HEK293 (cell line): Measurements from ENCODE around the gene ECM2.

Source experiments
- CTCF ChIA-PET: fragments of 350-600 bp; formaldehyde crosslinking; extraction: SDS; loops from one replicate; lab custom pipeline; 2021; ENCODE audit warnings: antibody characterized with exemption; lab: Yijun Ruan, JAX
- POLR2A ChIA-PET: fragments of 300-600 bp; formaldehyde crosslinking; extraction: SDS; loops from one replicate; lab custom pipeline; 2020; ENCODE audit warnings: antibody characterized with exemption, inconsistent platforms; lab: Yijun Ruan, JAX
- H3K27ac ChIP-seq: fragments of 200-500 bp; sonication (Bioruptor generic); 2 replicates; pipeline ENCODE4 v1.5.1; 2014; ENCODE audit warnings: low read depth, low read length, control low read depth, inconsistent platforms; ENCODE audit errors: extremely low read depth
- H3K36me3 ChIP-seq, 2 experiments: fragments of 200-500 bp in 1 of 2; sonication (Bioruptor generic) in 1 of 2; 1 replicate in 1 of 2; 2 replicates in 1 of 2; pipeline ENCODE4 v1.5.1; 2014 to 2017; ENCODE audit warnings: inconsistent platforms in 2 of 2, low read length in 2 of 2; ENCODE audit not compliant: control insufficient read depth in 2 of 2, insufficient read depth in 1 of 2
- H3K4me1 ChIP-seq: fragments of 200-500 bp; sonication (Bioruptor generic); 2 replicates; pipeline ENCODE4 v1.5.1; 2014; ENCODE audit warnings: mild to moderate bottlenecking, low read length, inconsistent platforms; ENCODE audit not compliant: control insufficient read depth, insufficient read depth
- H3K4me3 ChIP-seq: 2 replicates; pipeline ENCODE4 v1.5.1; 2011; ENCODE audit warnings: low read depth, mild to moderate bottlenecking, control low read depth, low read length, moderate library complexity
- H3K9me3 ChIP-seq: fragments of 200-500 bp; sonication (Bioruptor generic); 2 replicates; pipeline ENCODE4 v1.5.1; 2014; ENCODE audit warnings: low read depth, low read length, inconsistent platforms; ENCODE audit not compliant: control insufficient read depth, insufficient read depth
- ATF2 ChIP-seq: fragments of 450-650 bp; formaldehyde crosslinking; IDR thresholded peaks from 2 replicates; pipeline ENCODE4 v1.5.1; 2016; ENCODE audit warnings: missing biosample characterization, missing genetic modification characterization, low read depth
- GFI1B ChIP-seq: fragments of 450-650 bp; formaldehyde crosslinking; IDR thresholded peaks from 2 replicates; pipeline ENCODE4 v1.5.1; 2016; ENCODE audit warnings: missing biosample characterization, missing genetic modification characterization
- GLIS1 ChIP-seq: fragments of 450-650 bp; formaldehyde crosslinking; IDR thresholded peaks from 2 replicates; pipeline ENCODE4 v1.5.1; 2016; ENCODE audit warnings: missing biosample characterization, missing genetic modification characterization
- KLF9 ChIP-seq: fragments of 450-650 bp; formaldehyde crosslinking; IDR thresholded peaks from 2 replicates; pipeline ENCODE4 v1.5.1; 2016; ENCODE audit warnings: missing biosample characterization, missing genetic modification characterization, low read depth
- REST ChIP-seq: fragments of 450-650 bp; formaldehyde crosslinking; IDR thresholded peaks from 2 replicates; pipeline ENCODE4 v1.5.1; 2016; ENCODE audit warnings: missing biosample characterization, missing genetic modification characterization
- SALL2 ChIP-seq: fragments of 450-650 bp; formaldehyde crosslinking; IDR thresholded peaks from 2 replicates; pipeline ENCODE4 v1.5.0; 2017; ENCODE audit warnings: missing biosample characterization, mild to moderate bottlenecking, missing genetic modification characterization, borderline replicate concordance
- SP2 ChIP-seq: fragments of 450-650 bp; formaldehyde crosslinking; IDR thresholded peaks from 2 replicates; pipeline ENCODE4 v1.5.1; 2016; ENCODE audit warnings: missing biosample characterization, missing genetic modification characterization
- TCF7L2 ChIP-seq: IDR thresholded peaks from 2 replicates; pipeline ENCODE4 v1.6.1; 2011; ENCODE audit warnings: low read depth, mild to moderate bottlenecking, inconsistent platforms, low read length, moderate library complexity, borderline replicate concordance
- ZFP69B ChIP-seq: fragments of 450-650 bp; formaldehyde crosslinking; IDR thresholded peaks from 2 replicates; pipeline ENCODE4 v1.5.1; 2016; ENCODE audit warnings: missing biosample characterization, missing genetic modification characterization
- ZNF335 ChIP-seq: fragments of 450-650 bp; formaldehyde crosslinking; conservative IDR thresholded peaks from 2 replicates; pipeline ENCODE4 v1.5.1; 2016; ENCODE audit warnings: missing biosample characterization, missing genetic modification characterization
- ZNF398 ChIP-seq: fragments of 450-650 bp; formaldehyde crosslinking; IDR thresholded peaks from 2 replicates; pipeline ENCODE4 v1.5.1; 2017; ENCODE audit warnings: missing biosample characterization, missing genetic modification characterization
- ZNF473 ChIP-seq: fragments of 450-650 bp; formaldehyde crosslinking; IDR thresholded peaks from 2 replicates; pipeline ENCODE4 v1.5.1; 2017; ENCODE audit warnings: missing biosample characterization, missing genetic modification characterization
- ZNF549 ChIP-seq: fragments of 450-650 bp; IDR thresholded peaks from 2 replicates; pipeline ENCODE4 v1.5.1; 2018; ENCODE audit warnings: missing biosample characterization, missing genetic modification characterization, mild to moderate bottlenecking, inconsistent platforms, moderate library complexity
- ZNF626 ChIP-seq: fragments of 450-650 bp; sonication (Bioruptor Pico); formaldehyde crosslinking; IDR thresholded peaks from 2 replicates; pipeline ENCODE4 v1.5.1; 2018; ENCODE audit warnings: missing biosample characterization, missing genetic modification characterization, inconsistent platforms
- ZNF692 ChIP-seq: fragments of 450-650 bp; formaldehyde crosslinking; IDR thresholded peaks from 2 replicates; pipeline ENCODE4 v1.5.1; 2016; ENCODE audit warnings: missing biosample characterization, missing genetic modification characterization
- ZNF707 ChIP-seq: fragments of 450-650 bp; formaldehyde crosslinking; IDR thresholded peaks from 2 replicates; pipeline ENCODE4 v1.5.1; 2016; ENCODE audit warnings: missing biosample characterization, missing genetic modification characterization
- ZNF777 ChIP-seq: fragments of 450-650 bp; formaldehyde crosslinking; IDR thresholded peaks from 2 replicates; pipeline ENCODE4 v1.5.1; 2017; ENCODE audit warnings: missing biosample characterization, missing genetic modification characterization, borderline replicate concordance
- ZSCAN30 ChIP-seq: fragments of 450-650 bp; IDR thresholded peaks from 2 replicates; pipeline ENCODE4 v1.5.1; 2018; ENCODE audit warnings: missing biosample characterization, mild to moderate bottlenecking, missing genetic modification characterization, moderate library complexity

Gene ECM2

GRCh38 chr9:92528522-92528849 is 7.3 kb downstream of the ECM2 start:
- no peak overlapping the region for H3K27ac ChIP-seq
- no peak overlapping the region for H3K4me3 ChIP-seq
- no peaks in the 10 kb centered on the region for H3K4me1 ChIP-seq
- no peaks in the 10 kb centered on the region for H3K9me3 ChIP-seq
- POLR2A ChIA-PET: no interaction called here
- TF ChIP-seq ZNF549 (tag by site-specific recombination): no peak
- no peak for TF ChIP-seq TCF7L2
- TF ChIP-seq ZNF707 (tag by site-specific recombination): no peak
- TF ChIP-seq GFI1B (tag by site-specific recombination): no peak
- no peak for TF ChIP-seq ZNF398
- no peak for TF ChIP-seq GLIS1 (tag by site-specific recombination)
- no peak for TF ChIP-seq SALL2 (tag by site-specific recombination)
- no peak for TF ChIP-seq ZFP69B (tag by site-specific recombination)
- TF ChIP-seq SP2 (tag by site-specific recombination): no peak
- no peak for TF ChIP-seq ZNF626
- TF ChIP-seq ZSCAN30 (tag by site-specific recombination): no peak
- no peak for TF ChIP-seq REST
- TF ChIP-seq ZNF777 (tag by site-specific recombination): no peak
- no peak for TF ChIP-seq KLF9 (tag by site-specific recombination)
- TF ChIP-seq ATF2: no peak
- TF ChIP-seq ZNF473 (tag by site-specific recombination): no peak
- no peak for TF ChIP-seq ZNF335
- TF ChIP-seq ZNF692 (tag by site-specific recombination): no peak
- H3K36me3 ChIP-seq: no peaks in the 10 kb centered on the region
- CTCF ChIA-PET: interaction anchor here (0.6 kb wide), 1 partner anchor 271 kb away, joined by 4 read pairs; no protein-coding TSS in a partner anchor
